CD4-positive, alpha-beta T cell treated with Interleukin-10 for 1 hour (primary cell): ENCODE results near the gene SLC12A4.
"Not testable (repeated sequence)": the region's sequence is repeated elsewhere in the genome, so short reads cannot be mapped to it uniquely, and the experiment has no call there.

Experiments used
- DNase-seq: peaks from one replicate; pipeline ENCODE4 v3.0.0-alpha.2; 2020

Gene SLC12A4

GRCh38 chr16:67940446-67941089, 27.9 kb downstream of the SLC12A4 start:
- DNase-seq = no peak

DNA sequence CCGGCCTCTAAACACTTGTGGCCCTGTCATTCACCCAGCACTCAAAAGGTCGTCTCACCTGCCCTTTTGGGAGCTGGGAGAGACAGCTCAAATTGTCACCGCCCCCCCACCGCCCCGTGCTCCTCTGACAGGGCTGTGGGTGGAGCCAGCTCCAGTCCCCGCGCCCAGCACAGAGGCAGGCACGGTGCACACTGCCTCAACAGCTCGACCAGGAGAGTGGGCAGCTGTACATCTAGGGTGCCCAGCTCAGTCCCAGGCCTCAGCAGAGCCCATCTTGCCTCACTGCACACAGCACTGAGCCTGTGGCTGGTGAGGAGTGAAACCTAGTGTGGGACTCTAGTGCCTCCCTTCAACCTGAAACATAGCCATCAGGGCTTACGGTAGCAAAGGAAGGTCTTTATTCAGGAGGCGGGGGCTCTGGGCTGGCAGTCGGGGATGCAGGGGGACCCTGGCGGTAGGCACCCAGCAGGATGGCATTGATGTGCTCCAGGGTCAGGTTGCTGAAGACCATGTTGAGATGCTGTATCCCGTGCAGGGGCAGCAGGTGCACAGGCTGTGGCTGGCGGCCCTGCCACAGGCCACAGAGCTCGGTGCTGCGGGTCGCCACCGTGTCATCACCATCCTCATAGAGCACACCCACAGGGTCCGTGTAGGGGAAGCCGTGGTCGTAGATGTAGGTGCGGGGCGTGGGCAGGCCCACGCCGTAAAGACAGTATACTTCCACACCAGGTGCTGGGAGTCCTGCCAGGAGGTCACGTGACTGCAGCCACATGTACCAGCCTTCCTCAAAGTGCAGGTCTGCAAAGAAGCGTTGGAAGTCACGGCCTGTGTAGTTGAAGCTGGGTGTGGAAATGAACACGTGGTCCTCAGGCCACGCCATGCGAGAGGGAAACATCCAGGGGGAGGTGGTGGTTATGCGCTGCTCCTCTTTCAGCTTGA, 28.7 kb downstream of the SLC12A4 start:
- DNase-seq = peak; percentile 41

- DNase-seq = not testable (repeated sequence)
Measured at GRCh38 chr16:67937713-67938112, 30.7 kb downstream of the SLC12A4 start.

- peak; percentile 85 for DNase-seq
Measured at GRCh38 chr16:67936880-67937605, 31.4 kb downstream of the SLC12A4 start.

DNA sequence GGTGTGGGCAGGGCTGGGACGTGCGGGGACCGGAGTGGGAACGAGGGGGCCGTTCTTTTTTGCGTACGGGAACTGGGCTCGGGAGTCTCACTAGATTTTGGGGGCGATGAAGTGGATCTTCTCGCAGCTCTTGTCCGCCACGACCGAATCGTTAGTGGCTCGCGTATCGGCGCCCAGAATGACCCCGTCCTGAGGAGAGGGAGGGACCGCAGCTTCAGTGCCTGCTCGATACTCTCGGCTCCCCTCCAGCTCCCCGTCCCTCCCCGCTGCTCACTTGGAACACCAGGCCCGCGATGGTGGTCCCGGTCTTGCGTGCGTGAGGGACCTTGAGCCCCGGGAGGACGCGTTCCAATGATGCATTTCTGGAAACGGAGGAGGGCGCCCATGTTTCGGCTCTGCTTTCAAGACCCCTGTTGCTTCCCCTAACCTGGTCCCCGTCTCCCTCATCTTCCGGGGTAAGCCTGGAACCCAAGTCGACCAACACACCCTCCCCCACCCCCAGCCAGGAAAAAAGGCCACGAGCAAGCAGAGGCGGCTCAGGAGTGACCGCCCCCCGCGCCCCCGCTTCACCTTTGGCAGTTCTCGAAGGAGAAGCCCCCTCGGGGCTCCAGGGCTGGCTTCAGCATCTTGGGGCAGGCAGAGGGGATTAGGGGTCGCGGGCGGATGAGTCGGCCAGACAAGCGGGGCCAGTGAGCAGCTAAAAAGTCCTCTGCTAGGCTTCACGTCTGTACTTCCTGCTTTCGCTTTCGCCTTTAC, 32.1 kb downstream of the SLC12A4 start, which contains the start of gene PSMB10:
TSS of gene PSMB10 (minus strand) at position 727 of the 756 bp plus-strand sequence. CDS start at position 626, 101 bp downstream.
- no peak for DNase-seq

- peak; percentile 97 for DNase-seq
Measured at GRCh38 chr16:67935402-67936123, 32.9 kb downstream of the SLC12A4 start.

GRCh38 chr16:67935101-67935401, 33.4 kb downstream of the SLC12A4 start:
- no peak for DNase-seq

DNA sequence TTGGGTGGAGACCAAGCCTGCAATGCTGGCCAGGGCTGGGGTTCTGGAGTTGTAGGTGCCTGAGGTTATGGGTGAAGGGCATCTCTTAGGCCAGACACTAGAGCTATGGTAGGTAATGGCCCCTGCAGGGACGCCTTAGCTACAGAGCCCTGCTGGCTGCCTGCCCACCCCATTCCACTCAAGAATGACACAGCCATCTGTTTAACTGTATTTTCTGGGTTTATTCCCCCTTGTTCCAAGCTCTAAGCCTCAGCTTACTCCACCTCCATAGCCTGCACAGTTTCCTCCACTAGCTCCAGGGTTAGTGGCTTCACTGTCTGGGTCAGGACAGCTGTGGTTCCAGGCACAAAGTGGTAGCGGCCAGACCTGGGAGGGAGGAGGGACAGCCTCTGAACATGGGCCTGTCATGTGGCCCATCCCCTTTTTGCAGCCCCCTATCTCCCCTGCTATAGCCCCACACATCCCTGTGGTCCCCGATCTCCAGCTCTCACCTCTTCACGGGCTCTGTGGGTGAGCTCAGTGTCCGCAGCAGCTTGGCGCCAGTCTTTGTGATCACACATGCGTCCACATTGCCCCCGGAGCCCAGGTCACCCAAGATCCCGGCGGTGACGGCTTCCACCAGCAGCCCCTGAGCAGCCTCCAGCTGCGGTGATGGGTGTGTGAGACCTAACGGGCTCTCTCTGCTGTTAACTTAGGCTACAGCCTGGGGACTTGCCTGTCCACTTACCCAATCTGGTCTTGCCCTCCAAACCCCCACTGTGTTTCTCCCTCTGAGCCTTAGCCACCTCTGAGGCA, 33.9 kb downstream of the SLC12A4 start:
- no peak for DNase-seq

DNA sequence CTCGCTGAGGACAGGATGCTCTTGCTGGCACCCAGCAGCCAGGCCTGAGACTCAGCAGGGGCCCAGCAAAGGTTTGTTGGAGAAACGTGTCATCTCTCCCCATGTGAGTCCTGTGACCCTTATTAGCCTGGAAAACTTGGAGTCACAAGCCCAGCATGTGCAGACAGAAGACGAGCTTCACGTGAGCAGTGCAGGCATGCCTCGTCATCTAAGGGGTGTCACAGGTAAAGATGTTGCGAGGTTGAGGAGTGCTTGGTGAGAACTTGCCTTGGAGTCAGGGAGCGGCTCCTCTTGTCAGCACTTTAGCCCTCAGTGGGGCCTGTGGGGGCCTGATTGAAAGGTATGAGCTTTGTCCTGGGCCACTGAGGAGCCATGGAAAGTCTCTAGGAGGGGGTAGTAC, 34.6 kb downstream of the SLC12A4 start:
- DNase-seq = no peak

DNA sequence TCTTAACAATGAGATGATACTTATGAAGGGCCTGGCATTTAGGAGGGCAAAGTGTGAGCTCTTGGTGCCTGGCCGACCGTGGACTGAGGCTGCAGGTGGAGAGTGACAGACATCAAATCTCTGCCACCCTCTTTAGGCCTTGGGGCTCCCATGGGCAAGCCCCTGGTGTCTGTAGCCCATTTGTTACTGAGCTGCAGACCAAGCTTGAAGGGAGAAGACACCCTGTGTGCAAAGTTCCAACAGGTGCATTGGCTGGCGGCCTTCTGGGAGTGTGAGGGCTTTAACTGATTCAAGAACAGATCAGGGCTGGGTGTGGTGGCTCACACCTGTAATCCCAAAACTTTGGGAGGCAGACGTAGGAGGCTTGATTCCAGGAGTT, 36.0 kb downstream of the SLC12A4 start:
- no peak for DNase-seq

GRCh38 chr16:67931712-67932461, 36.5 kb downstream of the SLC12A4 start, which contains the start of gene CTRL:
CTRL (minus strand) TSS chr16:67931862; CDS start chr16:67931852, 10 bp downstream.
- DNase-seq = no peak

- DNase-seq = no peak
Measured at GRCh38 chr16:67930678-67931211, 37.7 kb downstream of the SLC12A4 start.

- DNase-seq = no peak
Measured at GRCh38 chr16:67930191-67930590, 38.2 kb downstream of the SLC12A4 start.

GRCh38 chr16:67928561-67929364, 39.7 kb downstream of the SLC12A4 start:
- peak; percentile 80 for DNase-seq

DNA sequence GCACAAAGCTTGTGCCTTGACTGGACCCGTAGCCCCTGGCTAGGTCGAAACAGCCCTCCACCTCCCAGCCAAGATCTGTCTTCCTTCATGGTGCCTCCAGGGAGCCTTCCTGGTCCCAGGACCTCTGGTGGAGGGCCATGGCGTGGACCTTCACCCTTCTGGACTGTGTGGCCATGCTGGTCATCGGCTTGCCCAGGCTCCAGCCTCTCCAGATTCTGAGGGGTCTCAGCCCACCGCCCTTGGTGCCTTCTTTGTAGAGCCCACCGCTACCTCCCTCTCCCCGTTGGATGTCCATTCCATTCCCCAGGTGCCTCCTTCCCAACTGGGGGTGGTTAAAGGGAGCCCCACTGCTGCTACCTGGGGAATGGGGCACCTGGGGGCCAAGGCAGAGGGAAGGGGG, 40.3 kb downstream of the SLC12A4 start:
- no peak for DNase-seq

GRCh38 chr16:67927131-67927941, 41.1 kb downstream of the SLC12A4 start:
- no peak for DNase-seq

- DNase-seq = no peak
Measured at GRCh38 chr16:67926181-67926750, 42.2 kb downstream of the SLC12A4 start.
